GM18508 (cell line): ENCODE results near the gene IQSEC1.

Experiments used
- ATAC-seq: cut with Tn5 transposase; IDR thresholded peaks from one replicate; pipeline ENCODE4 v1.9.1; 2021; ENCODE audit warnings: moderate number of reproducible peaks; ENCODE audit not compliant: insufficient read depth, unreplicated experiment

IQSEC1 gene

GRCh38 chr3:12962292-12962691 is 110.9 kb downstream of the IQSEC1 start:
- no peak for ATAC-seq

- no peak for ATAC-seq
These were observed 111.6 kb downstream of the IQSEC1 start for GRCh38 chr3:12961697-12962036.

- no peak for ATAC-seq
These were observed 112.1 kb downstream of the IQSEC1 start for GRCh38 chr3:12961007-12961696.

- ATAC-seq: no peak
These were observed 112.7 kb downstream of the IQSEC1 start for GRCh38 chr3:12960497-12960896.

GRCh38 chr3:12959838-12960378 is 113.3 kb downstream of the IQSEC1 start:
- no peak for ATAC-seq

- ATAC-seq: no peak
These were observed 113.8 kb downstream of the IQSEC1 start for GRCh38 chr3:12959410-12959809.

- ATAC-seq: no peak
These were observed 115.1 kb downstream of the IQSEC1 start for GRCh38 chr3:12957824-12958792.

DNA sequence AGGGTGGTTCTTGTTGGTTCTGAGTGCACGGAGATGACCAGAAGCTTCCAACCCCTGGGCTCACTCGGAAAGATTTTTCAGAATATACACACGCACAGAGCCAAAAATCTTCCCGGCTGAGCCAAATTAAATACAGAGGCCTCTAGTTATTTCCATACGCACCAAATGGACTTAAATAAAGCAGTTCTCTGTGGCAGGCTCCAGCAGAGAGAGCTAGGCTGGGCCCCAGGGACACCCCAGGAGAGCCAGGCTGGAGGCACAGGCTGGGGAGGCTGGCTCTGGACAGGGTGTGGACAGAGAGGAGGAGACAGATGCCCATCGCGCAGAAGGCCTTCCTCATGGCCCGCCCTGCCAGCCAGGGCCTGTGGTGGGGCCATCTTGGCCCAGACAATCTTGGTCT is 115.9 kb downstream of the IQSEC1 start:
- no peak for ATAC-seq

- ATAC-seq: no peak
These were observed 116.9 kb downstream of the IQSEC1 start for GRCh38 chr3:12956316-12956660.

DNA sequence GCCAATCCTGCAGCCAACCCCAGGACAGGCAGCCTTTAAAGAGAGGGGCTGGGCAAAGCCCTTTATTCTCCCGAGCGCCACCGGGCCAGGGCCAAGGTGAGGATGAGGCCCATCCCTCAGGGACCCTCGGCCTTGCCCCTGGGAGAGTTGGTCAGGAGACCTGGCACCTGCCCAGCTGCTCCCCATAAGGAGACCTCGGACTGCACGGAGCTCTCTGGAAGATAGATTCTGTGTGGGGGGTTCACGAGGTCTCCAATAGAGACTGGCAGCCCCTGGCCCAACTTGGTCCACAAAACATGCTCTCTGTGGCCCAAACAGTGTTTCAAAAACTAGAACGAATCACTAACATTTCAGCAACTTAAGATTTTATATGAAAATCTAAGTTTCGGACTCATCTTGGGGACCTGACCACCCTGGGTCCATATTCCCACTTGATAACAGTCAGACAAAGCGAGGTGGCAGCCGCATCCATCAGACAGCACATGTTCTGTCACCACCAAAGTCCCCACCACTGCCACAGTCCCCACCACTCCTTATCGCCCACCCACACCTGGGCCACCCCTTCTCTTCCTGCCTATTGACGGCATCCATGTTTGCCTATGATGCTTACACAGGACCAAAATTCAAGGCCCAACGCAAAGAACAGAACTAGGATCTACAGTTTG is 117.4 kb downstream of the IQSEC1 start:
- ATAC-seq: no peak

DNA sequence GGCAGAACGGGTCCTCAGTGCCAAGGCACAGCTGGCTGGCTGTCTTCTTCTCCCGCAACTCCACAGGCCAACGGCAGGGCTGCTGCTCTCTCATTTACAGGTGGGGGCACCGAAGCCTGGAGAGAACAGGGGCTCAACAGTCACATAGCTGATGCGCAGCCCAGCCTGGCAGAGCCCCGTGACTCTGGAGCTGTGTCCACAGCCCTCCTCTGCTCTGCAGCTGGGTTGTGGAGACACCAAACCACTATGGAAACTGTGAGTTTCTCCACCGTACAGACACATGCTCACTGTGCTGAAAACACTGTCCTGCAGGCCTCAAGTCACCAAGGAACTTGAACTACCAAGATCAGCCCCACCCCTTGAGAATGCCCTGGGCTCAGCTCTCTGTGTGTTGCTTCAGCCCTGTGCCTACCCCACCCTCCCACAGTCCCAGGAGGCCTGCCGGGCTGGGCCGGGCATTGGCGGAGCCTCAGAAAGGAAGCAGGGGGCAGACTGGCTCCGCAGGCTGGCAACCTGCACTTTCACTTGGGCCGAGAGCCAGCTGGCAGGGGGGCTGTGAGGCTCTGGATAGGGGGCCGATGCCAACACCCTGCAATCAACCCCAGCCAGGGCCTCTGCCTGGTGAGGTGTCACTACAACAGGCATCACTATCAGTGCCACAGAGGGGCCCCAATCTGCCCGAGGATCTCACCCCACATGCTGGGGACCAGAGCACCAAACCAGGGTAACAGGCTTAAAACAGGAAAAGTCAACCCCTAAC is 118.2 kb downstream of the IQSEC1 start:
- ATAC-seq: no peak

DNA sequence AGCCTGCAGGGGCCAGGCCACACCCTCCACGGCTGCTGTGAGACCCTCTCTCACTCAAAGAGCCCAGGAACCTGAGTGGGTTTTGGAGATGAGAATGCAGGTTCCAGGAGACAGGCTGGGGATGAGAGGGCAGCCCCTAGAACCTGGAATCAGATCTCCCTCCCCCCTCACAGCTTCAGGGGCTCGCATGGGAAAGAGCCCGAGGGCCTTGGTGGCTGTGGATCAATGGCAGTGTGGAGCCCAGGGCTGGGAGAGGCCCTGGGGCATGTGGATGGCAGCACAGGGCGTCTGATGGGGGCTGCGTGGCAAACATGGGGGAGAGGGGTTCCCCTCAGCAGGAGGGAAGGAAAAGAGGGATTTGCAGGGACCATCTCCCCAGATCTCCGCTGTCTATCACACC is 119.0 kb downstream of the IQSEC1 start:
- ATAC-seq: no peak

DNA sequence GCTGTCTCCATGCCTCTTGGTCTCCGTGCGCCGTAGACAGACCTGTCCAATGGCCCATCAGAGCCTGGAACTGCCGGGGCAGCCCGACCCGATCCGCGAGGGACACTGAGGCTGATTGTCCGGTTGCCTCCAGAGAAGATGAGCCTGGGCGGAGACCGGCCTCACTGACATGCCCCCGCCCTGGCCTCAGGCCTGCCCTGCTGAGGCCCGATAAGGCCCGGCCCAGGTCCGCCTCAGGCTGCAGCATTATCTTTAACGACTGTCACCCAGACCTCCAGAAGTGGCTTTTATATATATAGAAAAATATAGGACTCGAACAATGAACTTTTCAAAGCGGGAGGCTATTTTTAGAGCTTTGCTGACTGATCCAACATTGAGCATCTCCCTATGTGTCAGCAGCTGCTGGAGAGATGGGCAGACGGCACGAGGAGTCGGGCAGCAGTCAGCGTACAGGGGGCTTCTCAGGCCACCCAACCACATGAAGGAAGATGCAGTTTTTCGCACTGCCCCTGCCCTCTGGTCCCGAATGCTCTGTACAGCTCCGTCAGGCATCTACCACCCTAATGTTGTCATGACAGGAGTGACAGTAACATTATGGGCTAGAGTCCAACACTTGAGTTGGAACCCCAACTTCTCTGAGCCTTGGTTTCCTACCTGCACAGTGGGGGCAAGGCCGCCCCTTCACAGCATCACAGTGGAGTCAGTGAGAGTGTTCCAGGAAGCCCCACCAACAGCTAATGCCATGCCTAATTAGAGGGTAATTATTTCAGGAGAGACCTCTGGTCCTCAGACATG is 119.8 kb downstream of the IQSEC1 start:
- ATAC-seq: no peak

GRCh38 chr3:12952343-12953200 is 120.7 kb downstream of the IQSEC1 start:
- no peak for ATAC-seq

DNA sequence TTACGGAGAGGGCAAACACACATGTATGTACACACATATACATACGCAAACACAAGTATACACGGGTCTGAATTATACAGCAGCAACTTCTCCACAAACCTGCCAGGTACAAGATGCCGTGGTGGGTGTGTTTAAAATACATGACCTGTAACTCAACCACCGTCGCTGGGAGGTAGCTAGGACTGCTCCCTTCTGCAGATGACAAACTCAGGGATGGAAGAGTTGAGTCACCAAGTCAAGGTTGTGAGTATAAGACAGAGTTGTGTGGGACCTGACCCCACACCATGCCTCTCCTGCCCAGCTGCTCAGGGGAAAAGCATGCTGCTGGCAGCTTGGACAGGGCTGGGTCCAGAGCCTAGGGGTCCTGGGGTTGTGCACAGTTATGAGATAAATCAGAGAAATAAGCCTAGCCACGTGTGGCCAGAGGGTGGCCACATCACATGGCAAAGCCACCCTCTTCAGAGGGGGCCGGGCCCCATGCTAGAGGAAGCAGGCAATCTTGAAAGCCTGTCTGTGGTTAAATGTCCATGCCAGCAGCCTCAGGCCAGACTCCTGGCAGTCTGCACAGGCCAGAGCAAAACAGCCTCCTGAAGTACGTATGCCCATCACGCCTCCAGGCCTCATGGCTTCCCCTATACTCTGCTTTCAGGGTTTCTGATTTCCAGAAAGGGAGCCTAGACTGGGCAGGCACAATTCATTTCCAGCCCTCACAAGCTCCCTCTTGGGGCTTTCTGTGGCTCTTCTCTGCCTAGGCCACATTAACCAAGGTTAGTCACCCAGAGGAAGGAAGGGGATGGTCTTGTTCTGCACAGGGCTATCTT is 124.1 kb downstream of the IQSEC1 start:
- no peak for ATAC-seq

GRCh38 chr3:12948371-12948770 is 124.9 kb downstream of the IQSEC1 start:
- no peak for ATAC-seq

DNA sequence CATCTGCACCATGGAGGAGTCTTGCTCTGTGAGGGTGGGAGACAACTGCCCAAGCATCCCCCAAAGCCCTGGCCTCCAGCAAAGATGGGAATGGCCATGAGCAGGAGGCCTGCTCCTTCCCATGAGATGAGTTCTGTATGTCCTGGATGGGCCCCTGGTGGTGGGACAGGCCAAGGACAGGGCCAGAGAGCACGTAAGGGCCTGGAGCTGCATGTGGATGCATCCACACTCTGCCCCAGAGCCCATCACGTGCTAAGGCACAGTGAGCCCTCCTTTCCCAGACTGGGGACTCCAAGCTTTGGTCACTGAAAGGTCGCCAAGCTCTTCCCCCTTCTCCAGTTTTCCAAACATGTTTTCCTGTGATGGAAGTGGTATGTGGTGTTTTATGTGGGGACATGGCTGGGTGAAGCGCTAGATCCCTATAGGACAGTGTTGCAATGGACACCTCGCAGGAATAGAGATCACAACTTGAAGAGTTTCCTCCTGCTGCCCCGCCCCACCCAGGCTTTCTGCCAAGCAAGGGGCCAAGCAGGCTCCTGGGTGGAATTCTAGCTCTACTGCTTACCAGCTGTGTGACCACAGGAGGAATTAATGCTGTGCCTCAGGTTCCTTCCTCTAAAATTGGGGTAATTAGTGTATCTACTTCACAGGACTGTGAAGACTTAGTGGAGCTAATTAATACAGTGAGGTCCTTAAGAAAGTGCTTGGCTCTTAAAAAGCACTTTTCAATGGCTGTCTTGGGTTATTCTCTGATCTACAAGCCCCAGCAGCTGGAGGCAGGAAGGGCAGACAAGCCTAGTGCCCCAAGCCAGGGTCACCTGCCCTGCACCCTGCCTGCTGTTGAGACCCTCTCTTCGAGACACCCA is 125.5 kb downstream of the IQSEC1 start:
- no peak for ATAC-seq
